Activated CD4-positive, alpha-beta T cell treated with anti-CD3 and anti-CD28 coated beads, Interleukin-2, amount 50 U/mL, for 24 hours (primary cell): Measurements from ENCODE around the gene NDUFB6.
"Not testable (repeated sequence)": the region's sequence is repeated elsewhere in the genome, so short reads cannot be mapped to it uniquely, and the experiment has no call there.

Experiments
- DNase-seq, 2 donors: peaks; one replicate each; pipeline ENCODE4 v3.0.0-alpha.2; 2020; ENCODE audit warnings: low read depth in 1 of 2, low spot score in 1 of 2

The NDUFB6 gene

GRCh38 chr9:32572900-32573523 lies at the start of gene NDUFB6:
Gene NDUFB6, minus strand, starts transcription at chr9:32573159. Its CDS starts 99 bp downstream, at chr9:32573060.
- DNase-seq = peak; percentile 93

- DNase-seq = no peak
These were observed 45.3 kb upstream of the NDUFB6 start for GRCh38 chr9:32618261-32618660.

- DNase-seq = no peak
These were observed 33.9 kb upstream of the NDUFB6 start for GRCh38 chr9:32606811-32607210.

- DNase-seq = no peak
These were observed 31.2 kb upstream of the NDUFB6 start for GRCh38 chr9:32603914-32604852.

- DNase-seq = not testable (repeated sequence)
These were observed 26.1 kb upstream of the NDUFB6 start for GRCh38 chr9:32599021-32599420.

GRCh38 chr9:32596936-32597335 lies 24.0 kb upstream of the NDUFB6 start:
- no peak for DNase-seq

- no peak for DNase-seq
These were observed 23.3 kb upstream of the NDUFB6 start for GRCh38 chr9:32596096-32596865.

- DNase-seq = no peak
These were observed 17.9 kb upstream of the NDUFB6 start for GRCh38 chr9:32590898-32591297.

GRCh38 chr9:32590476-32590875 lies 17.5 kb upstream of the NDUFB6 start:
- no peak for DNase-seq

- no peak for DNase-seq
These were observed 16.2 kb upstream of the NDUFB6 start for GRCh38 chr9:32589083-32589723.

GRCh38 chr9:32587901-32588300 lies 14.9 kb upstream of the NDUFB6 start:
- DNase-seq = no peak

GRCh38 chr9:32584784-32585183 lies 11.8 kb upstream of the NDUFB6 start:
- no peak for DNase-seq

GRCh38 chr9:32581512-32582143 lies 8.7 kb upstream of the NDUFB6 start:
- DNase-seq = peak in 1 of 2 donors; percentile 29

- DNase-seq = no peak
These were observed 7.8 kb upstream of the NDUFB6 start for GRCh38 chr9:32580631-32581300.

- DNase-seq = peak; percentile 64 to 71
These were observed 6.9 kb upstream of the NDUFB6 start for GRCh38 chr9:32579706-32580331.

GRCh38 chr9:32578976-32579375 lies 6.0 kb upstream of the NDUFB6 start:
- no peak for DNase-seq

- DNase-seq = no peak
These were observed 4.4 kb upstream of the NDUFB6 start for GRCh38 chr9:32577316-32577715.

- DNase-seq = no peak
These were observed 1.9 kb upstream of the NDUFB6 start for GRCh38 chr9:32574858-32575257.

GRCh38 chr9:32573821-32574220 lies 862 bp upstream of the NDUFB6 start:
- DNase-seq = no peak
